IMR-90 (cell line): ENCODE measurements around the gene SPAG5. TPM values are rescaled to one million over a fixed set of nuclear protein-coding genes. Genes with fewer than 3 reads are reported as not detected.

ENCODE experiments used
- ATAC-seq: fragments of 200-7000 bp; cut with Tn5 transposase; 2 replicates; pipeline ENCODE4 v1.9.1; 2020; ENCODE audit warnings: low read depth, mild to moderate bottlenecking, moderate library complexity
- BruUV-seq: library from RNA; stranded (reverse); fragments of 400-500 nt; replicated peaks from 2 replicates; lab custom pipeline; 2021; lab: Mats Ljungman, UMichigan
- CTCF ChIA-PET: fragments of 300-600 bp; formaldehyde crosslinking; extraction: SDS; loops from one replicate; lab custom pipeline; 2021; ENCODE audit warnings: antibody characterized with exemption; lab: Yijun Ruan, JAX
- POLR2A ChIA-PET: fragments of 300-600 bp; sonication (Branson Sonifier 250); formaldehyde crosslinking; loops from one replicate; lab custom pipeline; 2022; ENCODE audit warnings: antibody characterized with exemption; ENCODE audit not compliant: unreplicated experiment; lab: Charles Lee
- DNase-seq: peaks from one replicate; pipeline ENCODE4 v3.0.0; 2013
- H2AFZ ChIP-seq: replicated peaks from 2 replicates; pipeline ENCODE3; 2013; ENCODE audit warnings: low read length, mild to moderate bottlenecking; ENCODE audit not compliant: poor library complexity
- H2AK5ac ChIP-seq: 2 replicates; pipeline ENCODE4 v1.6.1; 2013; ENCODE audit warnings: low read depth, low read length, inconsistent platforms
- H2AK9ac ChIP-seq: replicated peaks from 2 replicates; pipeline ENCODE3; 2013; ENCODE audit warnings: mild to moderate bottlenecking, low read depth, low read length, moderate library complexity; ENCODE audit not compliant: poor library complexity
- H2BK120ac ChIP-seq: 2 replicates; pipeline ENCODE4 v1.6.1; 2013; ENCODE audit warnings: low read depth, low read length, inconsistent platforms
- H2BK15ac ChIP-seq: 3 replicates; pipeline ENCODE4 v1.6.1; 2013; ENCODE audit warnings: low read depth, low read length, inconsistent platforms
- H2BK20ac ChIP-seq: 2 replicates; pipeline ENCODE4 v1.6.1; 2013; ENCODE audit warnings: low read depth, mild to moderate bottlenecking, inconsistent platforms, low read length, moderate library complexity
- H2BK5ac ChIP-seq: 2 replicates; pipeline ENCODE4 v1.6.1; 2013; ENCODE audit warnings: mild to moderate bottlenecking, low read depth, low read length, inconsistent platforms; ENCODE audit not compliant: poor library complexity, severe bottlenecking
- H3K14ac ChIP-seq: replicated peaks from 2 replicates; pipeline ENCODE4 v1.6.1; 2013; ENCODE audit warnings: low read depth, low read length, inconsistent platforms
- H3K18ac ChIP-seq: 2 replicates; pipeline ENCODE4 v1.6.1; 2013; ENCODE audit warnings: low read depth, low read length, control low read depth
- H3K23ac ChIP-seq: 2 replicates; pipeline ENCODE4 v1.6.1; 2013; ENCODE audit warnings: low read depth, low read length, inconsistent platforms
- H3K27ac ChIP-seq: 2 replicates; pipeline ENCODE4 v1.5.1; 2013; ENCODE audit warnings: mild to moderate bottlenecking, control low read depth, low read length; ENCODE audit not compliant: insufficient read depth
- H3K27me3 ChIP-seq: 2 replicates; pipeline ENCODE4 v1.6.1; 2013; ENCODE audit warnings: low read length; ENCODE audit not compliant: control insufficient read depth, insufficient read depth
- H3K36me3 ChIP-seq: 2 replicates; pipeline ENCODE4 v1.6.1; 2013; ENCODE audit warnings: low read length, mixed read lengths; ENCODE audit not compliant: control insufficient read depth, insufficient read depth
- H3K4ac ChIP-seq: 2 replicates; pipeline ENCODE4 v1.6.1; 2013; ENCODE audit warnings: low read depth, low read length, inconsistent platforms
- H3K4me1 ChIP-seq: 2 replicates; pipeline ENCODE4 v1.6.1; 2013; ENCODE audit warnings: low read length, mixed read lengths; ENCODE audit not compliant: control insufficient read depth, insufficient read depth
- H3K4me2 ChIP-seq: 2 replicates; pipeline ENCODE4 v1.6.1; 2013; ENCODE audit warnings: low read depth, mild to moderate bottlenecking, control low read depth, low read length, moderate library complexity
- H3K4me3 ChIP-seq: 2 replicates; pipeline ENCODE4 v1.5.1; 2013; ENCODE audit warnings: low read depth, mild to moderate bottlenecking, control low read depth, low read length, moderate library complexity; ENCODE audit not compliant: insufficient read depth
- H3K56ac ChIP-seq: 2 replicates; pipeline ENCODE4 v1.6.1; 2013; ENCODE audit warnings: low read length, inconsistent platforms; ENCODE audit not compliant: insufficient read depth; ENCODE audit errors: extremely low read depth
- H3K79me1 ChIP-seq, 2 experiments: 2 replicates each; pipeline ENCODE4 v1.6.1; 2013; ENCODE audit warnings: low read length in 2 of 2, inconsistent platforms in 1 of 2, low read depth in 1 of 2
- H3K9ac ChIP-seq: 2 replicates; pipeline ENCODE4 v1.6.1; 2013; ENCODE audit warnings: low read depth, low read length, control low read depth
- H3K9me1 ChIP-seq: 2 replicates; pipeline ENCODE4 v1.6.1; 2013; ENCODE audit warnings: low read length, inconsistent platforms; ENCODE audit not compliant: insufficient read depth
- H3K9me3 ChIP-seq: 2 replicates; pipeline ENCODE4 v1.6.1; 2013; ENCODE audit warnings: low read length; ENCODE audit not compliant: control insufficient read depth, insufficient read depth
- H4K20me1 ChIP-seq: 2 replicates; pipeline ENCODE4 v1.6.1; 2013; ENCODE audit warnings: low read length, inconsistent platforms; ENCODE audit not compliant: insufficient read depth
- H4K5ac ChIP-seq: 2 replicates; pipeline ENCODE4 v1.6.1; 2013; ENCODE audit warnings: mild to moderate bottlenecking, low read depth, low read length, control low read depth
- H4K8ac ChIP-seq, 2 experiments: 2 replicates each; pipeline ENCODE4 v1.6.1; 2013; ENCODE audit warnings: low read depth in 2 of 2, low read length in 2 of 2, control low read depth in 1 of 2, inconsistent platforms in 1 of 2
- H4K91ac ChIP-seq: 2 replicates; pipeline ENCODE4 v1.6.1; 2013; ENCODE audit warnings: low read depth, low read length, inconsistent platforms; ENCODE audit not compliant: insufficient read depth
- BHLHE40 ChIP-seq: fragments of 150-350 bp; IDR thresholded peaks from 2 replicates; pipeline ENCODE4 v1.6.1; 2016; ENCODE audit warnings: mild to moderate bottlenecking, low read depth, low read length
- CEBPB ChIP-seq: IDR thresholded peaks from 2 replicates; pipeline ENCODE4 v1.6.1; 2012; ENCODE audit warnings: low read depth, low read length, improper control_type of control experiment
- CHD1 ChIP-seq: IDR thresholded peaks from 2 replicates; pipeline ENCODE4 v1.6.1; 2012; ENCODE audit warnings: low read depth, low read length, improper control_type of control experiment
- FOS ChIP-seq: fragments of 150-350 bp; IDR thresholded peaks from 2 replicates; pipeline ENCODE4 v1.6.1; 2016; ENCODE audit warnings: low read depth, low read length
- MAFK ChIP-seq: IDR thresholded peaks from 2 replicates; pipeline ENCODE4 v1.6.1; 2012; ENCODE audit warnings: low read depth, low read length, improper control_type of control experiment
- MAZ ChIP-seq: IDR thresholded peaks from 2 replicates; pipeline ENCODE4 v1.6.1; 2012; ENCODE audit warnings: low read depth, mild to moderate bottlenecking, low read length, improper control_type of control experiment, moderate library complexity, borderline replicate concordance
- NFE2L2 ChIP-seq: fragments of 150-350 bp; IDR thresholded peaks from 2 replicates; pipeline ENCODE4 v1.6.1; 2016; ENCODE audit warnings: low read depth, mild to moderate bottlenecking, low read length
- POLR2A ChIP-seq: IDR thresholded peaks from 2 replicates; pipeline ENCODE4 v1.6.1; 2012; ENCODE audit warnings: mild to moderate bottlenecking, low read depth, low read length
- RAD21 ChIP-seq: IDR thresholded peaks from 2 replicates; pipeline ENCODE4 v1.6.1; 2012; ENCODE audit warnings: low read length, improper control_type of control experiment
- RCOR1 ChIP-seq: IDR thresholded peaks from 2 replicates; pipeline ENCODE4 v1.6.1; 2012; ENCODE audit warnings: mild to moderate bottlenecking, low read length, improper control_type of control experiment; ENCODE audit not compliant: insufficient replicate concordance
- RFX5 ChIP-seq: IDR thresholded peaks from 2 replicates; pipeline ENCODE4 v1.8.0; 2012; ENCODE audit warnings: low read depth, mild to moderate bottlenecking, low read length, moderate library complexity
- USF2 ChIP-seq: fragments of 150-350 bp; IDR thresholded peaks from 2 replicates; pipeline ENCODE4 v1.6.1; 2017; ENCODE audit warnings: mild to moderate bottlenecking, antibody characterized with exemption, low read length, low read depth
- WGBS, 2 experiments: methylation state at CpG; one replicate each; pipeline versions ENCODE4 v1.1.5 to v1.1.7; 2013; ENCODE audit warnings: missing lambda C conversion rate in 2 of 2; ENCODE audit not compliant: insufficient read length in 1 of 2; ENCODE audit errors: extremely low coverage in 2 of 2; 5-methylcytosine and 5-hydroxymethylcytosine counted together
- dilution Hi-C: fragments of 300-500 bp; cut with HindIII; formaldehyde crosslinking; loops from one replicate; pipeline ENCODE4 v1.14.3; 2018; ENCODE audit warnings: low sequenced_read_pairs; ENCODE audit not compliant: unreplicated experiment
- in situ Hi-C: fragments of 300-500 bp; cut with MboI; formaldehyde crosslinking; loops from 3 replicates; pipeline ENCODE4 v1.14.3; 2019; ENCODE audit warnings: low sequenced_read_pairs, inconsistent platforms, mixed read lengths
- intact Hi-C: fragments of 100-400 bp; cut with micrococcal nuclease; formaldehyde crosslinking; loops from 2 replicates; pipeline ENCODE4 v1.10.0; 2022
- polyA plus RNA-seq, 3 experiments: library from polyadenylated mRNA; depleted of rRNA; stranded (reverse); fragments of >200 nt; gene quantifications; 2 replicates each; pipeline ENCODE4 v1.2.3, GENCODE V29; 2012; ENCODE audit warnings: low replicate concordance in 1 of 3
- total RNA-seq: library from RNA; depleted of rRNA; stranded (reverse); fragments of >200 nt; gene quantifications from 2 replicates; pipeline ENCODE4 v1.2.3, GENCODE V29; 2012
- TF ChIP-seq, protein P1 (sequence below): conservative IDR thresholded peaks from 2 replicates; pipeline ENCODE4 v1.5.1; 2012; ENCODE audit warnings: mild to moderate bottlenecking, low read depth, low read length, improper control_type of control experiment

The SPAG5 gene
- total and polyA plus RNA-seq, 2 of the 4 experiments (the other 2 are of a cell fraction) = 40.3 to 60.8 TPM

- Histone ChIP-seq H3K4me2 (no peak overlapping the region), H3K23ac (no peak overlapping the region), H2BK5ac (no peak overlapping the region), H3K9ac (no peak overlapping the region), H2AK9ac (peak overlapping the region; percentile 28), H3K36me3 (no peaks in the 10 kb centered on the region), H4K5ac (no peak overlapping the region), H3K79me1 (no peaks in the 10 kb centered on the region), H4K91ac (no peak overlapping the region), H3K9me3 (no peaks in the 10 kb centered on the region), H3K14ac (no peak overlapping the region; the same call in 1 of the 2 replicates), H3K27ac (no peak overlapping the region), H3K27me3 (peaks cover 27% of the 10 kb centered on the region), H3K4me3 (no peak overlapping the region), H3K56ac (no peak overlapping the region), H3K18ac (no peak overlapping the region), H2AK5ac (no peak overlapping the region), H3K4me1 (peaks cover 15% of the 10 kb centered on the region), H2BK20ac (no peak overlapping the region), H4K20me1 (no peaks in the 10 kb centered on the region), H3K4ac (no peak overlapping the region), H2BK120ac (no peak overlapping the region), H2BK15ac (no peak overlapping the region; the same call in 2 of the 3 replicates), H2AFZ (no peak overlapping the region), H4K8ac (no peak overlapping the region), H3K9me1 (peaks cover 8% of the 10 kb centered on the region)
- dilution Hi-C loops = no loop called here
- intact Hi-C loops = no loop called here
- peak; percentile 61 for ATAC-seq
- DNase-seq = peak; percentile 21
- no TSS peak for BruUV-seq
- ChIA-PET CTCF (no interaction called here), POLR2A (no interaction called here)
- in situ Hi-C loops = no loop called here
- TF ChIP-seq BHLHE40 (no peak), CEBPB (no peak), NFE2L2 (no peak), RCOR1 (no peak), RFX5 (no peak), USF2 (no peak), CHD1 (no peak), MAFK (no peak), RAD21 (no peak), MAZ (no peak), FOS (no peak), POLR2A (no peak)
- TF ChIP-seq, protein P1, sequence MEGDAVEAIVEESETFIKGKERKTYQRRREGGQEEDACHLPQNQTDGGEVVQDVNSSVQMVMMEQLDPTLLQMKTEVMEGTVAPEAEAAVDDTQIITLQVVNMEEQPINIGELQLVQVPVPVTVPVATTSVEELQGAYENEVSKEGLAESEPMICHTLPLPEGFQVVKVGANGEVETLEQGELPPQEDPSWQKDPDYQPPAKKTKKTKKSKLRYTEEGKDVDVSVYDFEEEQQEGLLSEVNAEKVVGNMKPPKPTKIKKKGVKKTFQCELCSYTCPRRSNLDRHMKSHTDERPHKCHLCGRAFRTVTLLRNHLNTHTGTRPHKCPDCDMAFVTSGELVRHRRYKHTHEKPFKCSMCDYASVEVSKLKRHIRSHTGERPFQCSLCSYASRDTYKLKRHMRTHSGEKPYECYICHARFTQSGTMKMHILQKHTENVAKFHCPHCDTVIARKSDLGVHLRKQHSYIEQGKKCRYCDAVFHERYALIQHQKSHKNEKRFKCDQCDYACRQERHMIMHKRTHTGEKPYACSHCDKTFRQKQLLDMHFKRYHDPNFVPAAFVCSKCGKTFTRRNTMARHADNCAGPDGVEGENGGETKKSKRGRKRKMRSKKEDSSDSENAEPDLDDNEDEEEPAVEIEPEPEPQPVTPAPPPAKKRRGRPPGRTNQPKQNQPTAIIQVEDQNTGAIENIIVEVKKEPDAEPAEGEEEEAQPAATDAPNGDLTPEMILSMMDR = no peak
- 100% methylated on average over 1 of the region's 7 CpGs; no CpG with 5 or more reads in 1 of the 2 experiments for WGBS, 2 experiments
Observed at GRCh38 chr17:28532050-28532960, 66.5 kb downstream of the SPAG5 start.
